Measurements from ENCODE around the gene GSN.

The GSN gene

DNA sequence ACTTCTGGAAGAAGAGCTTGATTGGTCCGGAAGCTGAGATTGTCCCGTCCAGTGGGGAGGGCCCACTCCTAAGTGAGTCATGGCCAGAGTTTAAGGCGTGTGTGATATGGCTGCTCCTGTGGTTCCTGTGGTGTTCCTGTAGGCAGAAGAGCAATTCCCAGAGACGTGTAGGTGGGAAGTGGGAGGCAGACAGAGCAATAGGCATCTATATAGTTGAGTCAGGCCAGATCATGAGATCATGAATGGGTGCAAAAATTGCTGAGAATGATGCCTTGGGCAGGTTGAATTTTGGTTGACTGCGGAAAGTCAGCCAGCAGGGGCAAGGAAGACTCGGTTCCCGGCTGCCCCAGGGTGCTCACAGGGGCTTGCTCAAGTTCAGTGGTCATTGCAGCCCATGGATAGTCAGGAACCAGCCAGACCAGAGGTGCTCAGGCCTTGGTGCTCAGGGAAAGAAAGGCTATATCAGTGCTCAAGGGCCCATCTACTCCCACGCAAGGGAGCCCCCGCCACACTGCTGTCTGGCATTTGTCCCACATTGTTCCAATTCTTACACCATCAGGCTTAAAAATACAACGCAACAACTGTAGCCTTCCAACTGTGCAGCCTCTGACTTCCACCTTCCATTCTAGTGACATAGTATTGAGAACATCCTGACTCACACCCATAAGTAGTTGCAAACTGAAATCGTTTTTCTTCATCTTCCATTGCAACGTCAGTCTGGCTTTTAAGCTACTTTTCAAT, 21.0 kb upstream of the GSN start:
- no peak for DNase-seq (ENCODE audit: low read depth in 2 of 2)

DNA sequence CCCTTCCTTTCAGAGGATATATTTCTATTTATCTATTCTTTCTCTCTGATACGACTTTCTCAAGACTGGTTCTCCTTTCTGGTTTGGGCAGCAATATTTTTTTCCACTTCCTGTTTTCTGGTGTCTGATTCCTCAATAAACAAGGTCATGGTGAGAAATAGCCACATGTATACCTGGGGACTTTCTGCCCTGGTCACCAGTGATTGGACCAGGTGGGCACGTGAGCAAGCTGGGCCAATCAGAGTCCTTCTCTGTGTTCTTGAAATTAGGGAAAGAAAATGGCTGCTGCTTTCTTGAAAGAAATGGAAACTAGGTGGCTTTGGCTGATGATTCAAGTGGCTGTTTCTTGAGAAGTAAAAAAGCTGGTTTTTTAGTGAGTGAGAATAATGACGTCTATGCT, 18.4 kb upstream of the GSN start:
- DNase-seq (ENCODE audit: low read depth in 2 of 2), result no peak

DNA sequence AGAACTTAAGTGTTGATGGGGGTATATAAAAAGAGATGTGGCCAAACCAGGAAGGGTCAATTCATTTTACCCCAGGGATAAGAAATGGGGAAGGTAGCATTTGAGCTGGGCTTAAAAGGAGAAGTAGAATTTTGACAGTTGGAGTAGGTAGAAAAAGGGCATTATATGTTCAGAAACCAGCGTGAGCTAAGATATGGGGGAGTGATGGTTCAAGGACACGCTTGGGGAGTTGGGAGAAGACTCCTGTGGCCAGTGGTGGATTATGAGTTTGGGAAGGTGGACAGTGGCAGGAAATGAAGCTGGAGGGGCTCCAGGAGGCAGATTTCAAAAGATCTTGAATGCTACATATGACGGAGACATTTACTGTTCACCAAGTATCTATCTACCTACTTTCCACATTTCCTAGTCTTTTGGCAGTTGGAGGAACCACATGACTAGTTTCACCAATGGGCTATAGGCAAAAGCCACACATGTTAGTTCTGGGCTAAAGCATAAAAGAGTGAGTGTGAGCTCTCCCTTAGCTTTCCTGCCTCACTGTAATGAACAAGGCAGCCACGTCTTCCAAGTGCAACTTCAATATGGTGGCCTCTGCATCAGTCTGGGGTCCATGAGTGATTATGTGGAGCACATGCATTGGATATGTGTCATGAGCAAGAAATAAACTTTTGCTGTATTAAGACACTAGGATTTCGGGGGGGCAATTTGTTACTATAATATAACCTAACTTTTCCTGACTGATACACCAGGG, 15.7 kb upstream of the GSN start:
- DNase-seq (ENCODE audit: low read depth in 2 of 2), result no peak

DNA sequence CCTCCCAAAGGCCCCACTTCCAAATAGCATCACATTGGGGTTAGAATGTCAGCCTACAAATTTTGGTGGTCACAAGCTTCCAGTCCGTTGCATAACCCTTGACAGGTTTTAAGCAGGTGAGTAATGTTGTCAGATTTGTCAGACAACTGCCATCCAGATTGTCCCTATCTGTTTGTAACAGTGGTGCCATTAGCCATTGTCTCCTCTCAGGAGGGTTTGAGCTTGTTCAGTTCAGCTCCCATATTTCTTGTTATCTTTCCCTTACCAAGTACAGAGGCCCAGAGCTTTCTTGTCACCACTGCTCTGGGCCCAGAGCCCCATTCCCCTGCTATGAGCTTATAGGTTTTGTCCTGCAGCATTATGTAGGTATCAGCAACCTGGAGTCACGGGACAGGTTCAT, 14.8 kb upstream of the GSN start:
- DNase-seq (ENCODE audit: low read depth in 2 of 2), result no peak

DNA sequence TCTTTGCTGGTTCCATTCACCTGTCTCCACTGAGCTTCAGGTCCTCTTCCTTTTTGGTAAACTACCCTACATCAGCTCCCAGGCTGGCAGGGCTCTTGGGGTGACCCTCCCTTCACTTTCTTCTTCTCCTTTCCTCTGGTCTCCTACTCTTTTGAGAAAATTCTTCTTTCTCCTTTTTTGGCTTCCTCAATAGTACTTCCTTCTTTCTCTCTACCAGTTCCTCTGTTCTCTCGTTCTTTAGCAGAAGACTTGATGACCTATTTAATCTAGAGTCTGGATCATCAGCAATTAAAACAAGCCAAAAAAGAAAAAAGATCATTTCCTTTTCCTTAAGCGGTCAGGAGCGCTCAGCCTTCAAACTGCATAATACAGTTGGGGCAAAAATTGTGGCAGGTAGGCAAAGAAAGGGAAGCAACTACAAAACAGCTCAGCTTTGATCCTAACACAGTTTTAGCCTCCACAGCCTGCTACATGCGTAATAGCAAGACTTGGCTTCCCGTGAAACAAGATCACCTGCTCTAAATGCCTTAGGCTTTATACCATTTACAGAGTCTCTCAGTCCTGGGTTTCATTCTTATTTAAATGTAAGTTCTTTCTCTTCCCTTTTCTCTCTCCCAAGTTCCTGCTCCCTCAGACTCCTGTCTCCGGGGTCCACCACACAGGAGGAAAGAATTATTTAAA, 14.0 kb upstream of the GSN start:
- no peak for DNase-seq (ENCODE audit: low read depth in 2 of 2)

DNA sequence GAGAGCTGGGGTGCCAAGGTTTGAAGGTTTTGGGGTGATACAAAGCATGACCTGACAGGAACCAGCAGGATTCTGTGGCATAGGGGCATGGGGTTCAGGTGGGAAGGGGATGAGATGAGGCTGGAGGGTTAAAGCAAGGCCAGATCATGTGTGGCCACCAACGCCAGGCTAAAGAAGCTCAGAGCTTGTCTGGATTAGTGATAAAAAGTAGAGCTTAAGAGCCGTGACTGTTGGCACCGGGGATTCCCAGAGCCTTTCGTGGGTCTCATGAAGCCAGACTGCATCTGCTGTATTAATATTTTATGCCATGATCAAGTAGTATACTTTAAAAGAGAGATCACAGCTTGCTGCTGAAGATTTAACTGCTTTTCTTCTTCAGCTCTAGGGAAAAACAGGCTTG, 8.5 kb upstream of the GSN start:
- DNase-seq (ENCODE audit: low read depth in 2 of 2), result no peak

DNA sequence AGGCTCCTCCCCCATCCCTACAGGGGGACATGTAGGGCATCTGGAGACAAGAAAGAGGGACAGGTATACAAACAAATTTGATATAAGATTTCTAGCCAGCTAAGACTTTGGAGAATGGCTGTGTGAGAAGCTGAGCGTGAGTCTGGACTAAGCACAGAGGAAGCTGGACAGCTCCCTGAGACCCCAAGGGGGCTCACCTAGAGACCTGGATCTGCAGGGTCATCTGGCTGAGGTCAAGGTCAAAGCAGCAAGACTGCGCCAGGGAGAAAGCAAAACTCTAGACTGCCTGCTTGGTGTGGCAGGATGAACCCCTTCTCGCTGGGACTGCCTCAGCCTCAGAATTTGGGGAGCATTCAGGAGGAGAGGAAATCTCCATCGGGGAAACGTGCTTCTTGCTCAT, 8.0 kb upstream of the GSN start:
- no peak for DNase-seq (ENCODE audit: low read depth in 2 of 2)

DNA sequence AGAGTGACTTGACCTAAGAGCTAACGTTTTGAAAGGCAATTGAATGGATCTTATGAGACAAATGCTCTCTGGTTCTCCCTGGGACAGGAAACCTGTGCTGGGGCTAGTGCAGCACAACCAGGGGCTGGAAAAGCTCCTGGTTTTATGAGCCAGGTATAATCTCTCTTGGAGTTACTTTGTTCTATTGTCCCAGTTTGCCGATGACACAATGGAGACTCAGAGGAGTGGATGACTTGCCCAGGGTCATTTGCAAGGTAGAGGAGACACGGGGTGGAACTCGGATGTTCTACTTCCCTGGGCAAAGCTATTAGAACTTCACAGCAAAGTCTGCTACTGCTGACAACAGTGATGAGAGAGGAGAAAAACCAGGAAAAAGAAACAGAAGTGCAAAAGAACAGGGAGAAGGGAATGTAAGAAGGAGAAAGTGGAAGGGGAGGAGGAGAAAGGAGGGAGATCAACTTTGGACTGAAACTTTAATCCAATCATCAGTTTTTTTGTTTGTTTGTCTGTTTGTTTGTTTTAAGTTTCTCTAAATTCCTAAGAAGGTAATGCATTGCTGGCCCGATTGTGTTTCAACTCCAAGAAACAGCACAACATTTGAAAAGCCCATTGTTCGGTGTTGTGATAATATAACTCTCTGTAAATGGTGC, 7.4 kb upstream of the GSN start:
- DNase-seq (ENCODE audit: low read depth in 2 of 2), result no peak

DNA sequence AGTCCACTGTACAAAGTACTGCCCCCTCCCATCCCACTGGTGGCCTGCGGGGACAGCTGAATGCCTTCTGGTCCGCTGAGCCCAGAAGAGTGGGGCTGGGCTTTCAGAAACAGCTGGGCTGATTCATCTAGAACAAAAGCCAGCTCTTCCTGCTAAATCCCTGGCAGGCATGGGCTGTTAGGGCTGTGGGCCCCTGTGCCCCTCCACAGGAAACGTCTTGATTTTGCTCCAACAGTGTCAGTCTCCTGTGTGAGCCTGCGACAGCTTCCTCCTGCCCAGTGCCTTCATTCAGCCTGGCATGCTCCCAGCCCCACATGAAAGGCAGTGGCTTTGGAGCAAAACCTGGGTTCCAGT, 6.9 kb upstream of the GSN start:
- DNase-seq (ENCODE audit: low read depth in 2 of 2), result no peak

DNA sequence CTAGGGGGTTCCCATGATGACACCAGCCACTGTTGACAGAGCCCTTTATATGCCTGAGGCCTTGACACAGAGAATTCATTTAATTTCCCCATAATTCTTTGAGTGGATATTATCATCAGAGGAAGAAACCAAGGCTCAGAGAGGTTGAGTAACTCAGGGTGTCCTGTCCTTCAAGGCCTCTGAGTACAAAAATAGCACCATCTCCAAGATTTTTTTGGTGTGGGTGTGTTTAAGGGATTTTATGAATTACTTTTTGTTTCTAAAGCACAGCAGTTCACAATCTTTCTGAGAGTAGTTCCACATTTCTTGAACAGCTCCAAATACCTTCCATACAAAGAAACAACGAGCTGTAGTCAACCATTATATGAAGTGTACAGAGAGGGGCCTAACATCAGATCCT, 6.2 kb upstream of the GSN start:
- no peak for DNase-seq (ENCODE audit: low read depth in 2 of 2)

DNA sequence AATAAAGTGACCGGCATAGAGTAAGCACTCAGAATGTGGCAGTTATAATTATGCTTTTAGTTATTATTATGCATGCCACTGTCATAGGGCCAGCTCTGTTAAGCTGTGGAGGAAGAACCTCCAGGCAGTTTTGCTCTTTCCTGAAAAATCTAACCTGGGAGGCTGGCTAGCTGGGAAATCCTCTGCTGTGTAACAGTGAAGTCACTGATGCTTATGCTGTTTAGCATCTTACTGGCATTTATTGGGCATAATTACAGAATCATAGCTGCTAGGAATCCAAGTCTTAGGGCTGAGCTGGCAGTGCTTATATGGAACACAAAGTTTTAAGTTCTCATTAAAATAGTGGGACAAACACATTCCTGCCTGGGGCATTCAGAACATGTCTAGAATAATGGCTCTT, 5.5 kb upstream of the GSN start:
- DNase-seq (ENCODE audit: low read depth in 2 of 2), result no peak

DNA sequence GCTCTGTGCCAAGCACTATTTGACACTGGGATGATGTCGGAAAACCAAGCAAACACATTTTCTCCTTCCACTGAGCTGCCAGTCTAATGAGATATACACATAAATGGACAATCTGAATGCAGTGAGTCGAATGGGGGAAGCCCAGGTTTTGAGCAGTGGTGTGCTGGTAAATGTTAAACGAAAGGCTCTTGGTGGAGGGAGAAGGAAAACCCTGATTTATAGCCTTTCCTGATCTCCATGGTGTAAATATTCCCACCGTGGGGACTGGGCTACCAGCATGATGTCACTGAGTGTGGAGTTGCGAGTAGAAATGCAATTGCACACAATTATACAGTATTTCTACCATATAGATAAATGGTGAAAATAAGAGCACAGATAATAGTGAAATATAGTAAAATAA, 5.0 kb upstream of the GSN start:
- no peak for DNase-seq (ENCODE audit: low read depth in 2 of 2)

DNA sequence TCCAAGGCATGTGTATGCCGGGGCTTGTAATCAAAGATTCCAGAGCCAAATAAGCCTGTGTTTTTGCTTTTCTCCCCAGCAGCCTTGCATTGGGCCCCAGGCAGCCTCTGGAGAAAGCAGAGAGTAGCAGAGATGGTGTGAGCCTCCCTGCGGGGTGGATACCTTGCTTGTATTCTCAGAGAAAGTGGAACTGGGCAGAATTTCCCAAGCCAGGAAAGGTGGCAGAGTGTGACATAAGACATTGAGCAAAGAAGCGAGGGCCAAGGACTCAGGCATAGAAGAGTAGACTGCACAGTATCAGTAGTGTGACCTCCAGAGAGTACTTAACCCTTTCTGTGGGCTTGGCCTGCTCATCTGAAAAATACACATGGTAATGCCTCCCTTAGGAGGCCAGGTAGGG, 1.6 kb upstream of the GSN start:
- no peak for DNase-seq (ENCODE audit: low read depth in 2 of 2)

DNA sequence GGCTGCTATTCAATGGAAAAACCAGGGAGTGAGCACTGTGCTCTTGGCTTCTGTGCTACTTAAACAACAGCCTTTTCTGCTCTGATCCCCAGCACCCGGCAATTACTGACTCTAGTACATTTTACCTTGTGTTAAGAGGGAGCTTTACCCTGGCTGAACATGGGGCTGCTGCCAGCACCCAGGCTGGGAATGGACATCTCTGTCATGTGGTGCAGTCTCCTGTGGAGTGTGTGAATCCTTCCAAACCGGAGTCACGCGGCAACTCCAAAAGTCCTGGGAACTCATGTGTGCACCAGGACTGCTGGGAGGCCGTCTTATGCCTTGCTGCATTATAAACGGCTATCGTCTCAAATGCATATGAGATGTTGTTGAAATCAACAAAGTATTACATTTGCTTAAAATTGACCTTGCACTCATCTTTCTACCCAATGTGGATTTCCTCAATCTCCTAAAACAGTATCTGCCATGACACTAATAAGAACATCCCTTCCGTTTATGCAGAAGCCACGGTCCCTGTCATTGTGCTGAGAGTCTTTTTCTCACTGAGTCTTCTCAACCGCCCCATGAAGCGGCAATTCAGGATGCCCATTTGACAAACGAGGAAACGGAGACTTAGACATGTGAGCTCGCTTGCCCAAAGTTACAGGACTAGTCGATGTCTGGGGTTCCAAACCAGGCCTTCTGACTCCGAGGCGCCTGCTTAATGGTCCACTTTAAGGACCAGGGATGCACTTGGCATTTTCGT, 884 bp upstream of the GSN start:
- no peak for DNase-seq (ENCODE audit: low read depth in 2 of 2)

DNA sequence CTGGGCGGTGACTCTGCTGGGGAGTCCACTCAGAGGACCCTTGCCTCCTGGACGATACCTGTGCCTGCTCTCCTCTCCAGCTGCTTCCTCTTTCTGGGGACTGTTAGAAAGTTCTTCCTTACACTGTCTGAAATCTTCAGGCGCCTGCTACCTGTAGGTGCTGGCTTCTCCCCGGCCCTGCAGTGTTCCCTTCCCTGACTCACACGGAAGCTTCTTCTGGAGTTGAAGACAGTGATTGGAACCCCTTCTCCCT, 562 bp downstream of the GSN start:
- no peak for DNase-seq (ENCODE audit: low read depth in 2 of 2)

DNA sequence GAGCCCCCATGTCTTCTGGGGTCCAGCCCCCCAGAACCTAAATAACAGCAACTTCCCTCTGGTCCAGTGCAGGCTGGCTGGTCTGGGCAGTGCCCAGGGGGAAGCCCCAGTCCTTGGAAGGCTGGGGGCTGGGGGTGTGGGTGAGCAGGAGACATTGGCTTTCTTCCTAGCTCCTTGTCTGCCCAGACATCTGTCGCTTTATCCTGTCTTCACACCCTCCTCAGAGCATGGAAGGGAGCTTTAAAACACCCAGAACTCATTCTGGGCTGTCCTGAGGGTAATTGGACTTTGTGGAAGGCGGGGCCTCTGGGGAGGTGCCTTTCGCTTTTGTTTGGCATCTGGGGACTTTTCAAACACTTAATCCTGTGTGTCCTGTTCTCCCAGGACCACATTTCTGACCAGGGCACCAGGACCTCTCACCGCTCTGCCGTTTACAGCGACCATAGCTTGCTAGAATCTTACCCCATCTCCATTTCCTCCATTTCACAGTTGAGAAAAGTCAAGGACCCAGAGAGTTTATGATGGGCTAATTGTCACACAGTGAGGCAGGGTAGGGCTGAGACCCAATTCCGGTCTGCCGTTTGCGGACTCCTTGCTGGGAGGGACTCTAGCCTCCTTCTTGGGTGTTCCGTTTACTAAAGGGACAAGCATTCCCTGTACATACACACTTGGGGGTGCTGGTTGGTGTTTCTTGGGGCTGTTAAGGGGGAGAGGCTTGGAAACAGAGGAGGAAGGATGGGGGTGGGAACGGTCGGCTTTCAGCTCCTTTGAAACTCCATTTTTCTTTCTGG, 1.1 kb downstream of the GSN start:
- no peak for DNase-seq (ENCODE audit: low read depth in 2 of 2)

DNA sequence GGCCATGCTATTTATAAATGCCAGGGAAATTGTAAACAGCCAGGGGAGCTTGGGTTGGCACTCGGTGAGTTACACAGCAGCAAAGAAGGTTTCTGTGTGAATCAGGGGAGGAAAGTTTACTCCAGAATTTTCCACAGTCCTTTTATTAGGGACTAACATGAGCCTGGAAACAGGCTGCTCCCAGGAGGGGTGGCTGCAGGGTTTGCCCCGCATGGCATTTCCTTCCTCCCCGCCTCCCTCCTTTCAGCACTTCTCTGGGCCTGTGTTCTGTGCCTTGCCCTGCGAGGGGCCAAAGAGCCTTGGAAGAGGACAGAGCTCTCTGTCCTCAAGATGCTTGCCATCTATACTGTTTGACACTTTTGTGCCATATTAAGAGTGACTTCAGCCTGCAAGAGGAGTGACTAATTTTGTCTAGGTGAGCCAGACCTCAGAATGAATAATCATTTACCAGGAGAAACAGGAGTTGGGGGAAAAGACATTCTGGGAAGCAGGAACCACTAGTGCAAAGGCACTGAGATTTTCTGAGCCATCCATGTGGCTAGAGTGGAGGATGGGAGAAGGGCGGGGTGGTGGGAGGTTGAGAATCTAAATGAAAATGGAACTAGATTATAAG, 1.8 kb downstream of the GSN start:
- no peak for DNase-seq (ENCODE audit: low read depth in 2 of 2)

DNA sequence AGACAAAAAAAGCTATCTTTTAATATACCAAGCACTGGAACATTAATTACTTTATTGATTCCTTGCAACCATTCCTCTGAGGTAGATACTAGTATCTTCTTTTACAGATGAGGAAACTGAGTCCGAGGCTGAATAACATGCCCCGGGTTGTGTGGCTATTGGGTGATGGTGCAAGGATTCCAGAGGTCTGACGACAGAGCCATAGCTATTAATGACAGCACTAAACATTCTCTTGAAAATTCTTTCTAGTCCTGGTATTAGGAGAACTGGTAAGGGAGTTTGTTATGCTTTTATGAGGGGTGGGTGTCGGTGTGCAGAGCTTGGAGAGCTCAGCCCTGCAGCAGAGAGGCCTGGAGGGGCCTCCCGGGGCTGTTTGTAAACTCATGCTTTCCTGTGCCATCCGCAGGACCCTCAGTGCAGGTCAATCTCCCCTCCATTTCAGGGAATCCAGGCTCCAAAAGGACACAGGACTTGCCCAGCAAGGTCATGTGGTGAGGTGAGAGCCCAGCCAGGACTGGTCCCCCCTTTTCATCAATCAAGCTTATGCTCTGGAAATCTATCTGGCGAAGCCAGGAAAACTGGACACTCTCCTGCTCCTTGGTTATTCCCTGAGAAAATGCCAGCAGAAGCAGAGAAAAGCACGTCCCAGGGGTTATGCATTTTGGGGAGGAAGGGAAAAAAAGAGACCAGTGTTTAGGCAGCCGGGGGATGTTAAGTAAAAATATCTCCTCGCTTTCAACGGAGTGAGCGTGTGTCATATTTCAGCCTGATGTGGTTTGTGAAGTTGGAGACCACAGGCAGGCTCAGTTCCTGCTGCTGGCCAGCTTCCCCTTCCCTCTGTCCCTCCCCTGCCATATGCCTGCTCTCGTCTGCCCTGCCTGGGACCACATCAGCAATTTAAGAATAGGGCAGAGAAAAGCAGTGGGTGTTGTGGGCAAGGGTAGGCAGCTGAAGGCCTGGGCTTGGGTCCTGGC, 3.7 kb downstream of the GSN start:
- no peak for DNase-seq (ENCODE audit: low read depth in 2 of 2)

DNA sequence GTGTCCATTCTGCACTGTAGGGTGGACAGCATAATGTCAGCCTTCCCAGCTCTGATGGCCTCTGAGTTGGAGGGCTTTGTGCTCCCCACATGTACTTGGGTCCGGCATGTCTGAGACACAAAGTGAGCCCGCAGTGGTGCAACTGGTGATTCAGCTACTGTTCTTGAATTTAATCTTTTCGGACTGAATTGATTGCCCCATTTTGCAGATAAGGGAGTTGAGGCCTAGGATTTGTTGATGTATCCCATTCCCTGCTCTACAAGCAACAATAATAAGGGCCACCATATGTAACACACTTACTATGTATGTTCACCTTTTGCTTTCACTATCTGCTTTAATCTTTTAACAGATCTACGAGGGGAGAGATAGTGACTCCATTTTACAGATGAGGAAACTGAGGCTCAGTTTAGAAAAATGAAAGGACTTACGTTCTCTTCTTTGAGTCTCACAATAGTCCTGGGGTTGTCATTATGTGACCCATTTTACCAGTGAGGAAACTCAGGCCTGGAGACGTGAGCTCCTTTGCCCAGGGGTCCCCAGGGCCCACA, 4.5 kb downstream of the GSN start:
- no peak for DNase-seq (ENCODE audit: low read depth in 2 of 2)
